Right lobe of liver (tissue), 6 donors: ENCODE results near the gene CDKL1. TPM values are rescaled to one million over a fixed set of nuclear protein-coding genes. Genes with fewer than 3 reads are reported as not detected.

Experiments used
- ATAC-seq, 4 donors: fragments of 200-7000 bp; cut with Tn5 transposase; one replicate each; pipeline ENCODE4 v1.9.1; 2020; ENCODE audit warnings: mild to moderate bottlenecking in 4 of 4, moderate library complexity in 4 of 4
- DNase-seq, 3 donors: peaks; one replicate each; pipeline ENCODE4 v3.0.0-alpha.2; 2020
- H3K27ac ChIP-seq, 3 donors: fragments of 200-600 bp; one replicate each; pipeline ENCODE4 v1.8.0; 2022
- H3K27me3 ChIP-seq, 2 donors: fragments of 200-600 bp; one replicate each; pipeline ENCODE4 v1.8.0; 2022
- H3K36me3 ChIP-seq, 4 donors: fragments of 200-600 bp; sonication (generic) in 1 of 4; one replicate each; pipeline versions ENCODE4 v1.5.1 to v1.8.0; 2017 to 2022; ENCODE audit warnings: control low read depth in 1 of 4
- H3K4me1 ChIP-seq, 4 donors: fragments of 200-600 bp; sonication (generic) in 1 of 4; one replicate each; pipeline versions ENCODE4 v1.5.1 to v1.8.0; 2017 to 2022; ENCODE audit warnings: control low read depth in 1 of 4
- H3K4me3 ChIP-seq, 3 donors: fragments of 200-600 bp; one replicate each; pipeline ENCODE4 v1.8.0; 2022
- H3K9me3 ChIP-seq, 4 donors: fragments of 200-600 bp; sonication (generic) in 1 of 4; one replicate each; pipeline versions ENCODE4 v1.5.1 to v1.8.0; 2017 to 2022; ENCODE audit warnings: control low read depth in 1 of 4
- CTCF ChIP-seq, 4 donors: fragments of 200-600 bp in 3 of 4; fragments of 450-650 bp in 1 of 4; IDR thresholded peaks; one replicate each; pipeline versions ENCODE4 v1.5.1 to v1.8.0; 2016 to 2022; ENCODE audit warnings: antibody characterized with exemption in 4 of 4, mild to moderate bottlenecking in 2 of 4
- POLR2A ChIP-seq: fragments of 450-650 bp; IDR thresholded peaks from one replicate; pipeline ENCODE4 v1.6.1; 2017; ENCODE audit warnings: antibody characterized with exemption, mild to moderate bottlenecking
- WGBS: methylation state at CpG from one replicate; pipeline ENCODE4 v1.1.6; 2018; ENCODE audit warnings: low coverage, low lambda C conversion rate; ENCODE audit not compliant: insufficient coverage; ENCODE audit errors: missing lambda C conversion rate; 5-methylcytosine and 5-hydroxymethylcytosine counted together
- intact Hi-C, 2 donors: fragments of 100-400 bp; cut with DNase I; formaldehyde crosslinking; loops; one replicate each; pipeline versions ENCODE4 v1.11.2 to v1.14.1; 2022
- total RNA-seq, 6 experiments: library from RNA; depleted of rRNA in 2 of 6; stranded (reverse); fragments of >200 nt in 2 of 6; fragmentation: NEBNext Ultra II Directional in 3 of 6; extraction: Animal tissue kit (Norgen Biotek cat#: 25700) in 3 of 6; gene quantifications; one replicate each; pipeline versions ENCODE4 v1.1.0 to v1.2.4, GENCODE V29; 2016 to 2023
- donor health status: DM: no; HTN: yes; CAD: no.
- donor health status: DM: no; HTN: no; CAD: no.
- donor health status: DM: no; HTN: no; CAD: no.
- donor health status: DM: no; HTN: yes; CAD: no.
- donor health status: DM: no; HTN: yes; CAD: no.

The CDKL1 gene
- total RNA-seq, 6 experiments from 2014 or later = 1.1 to 4.5 (median 2.8) TPM

GRCh38 chr14:50387548-50387947, 9.1 kb downstream of the CDKL1 start:
- TF ChIP-seq CTCF (IDR thresholded peaks at IDR 0.05) (no peak), POLR2A (no peak)
- Histone ChIP-seq H3K27ac (no peak overlapping the region), H3K4me1 (peaks cover 0 to 9% (median 0%) of the 10 kb centered on the region in 4 donors), H3K4me3 (no peak overlapping the region), H3K36me3 (no peaks in the 10 kb centered on the region), H3K9me3 (no peaks in the 10 kb centered on the region), H3K27me3 (no peaks in the 10 kb centered on the region)
- DNase-seq = no peak
- intact Hi-C loops = no loop called here
- WGBS = 100% methylated on average over 1 of the region's 1 CpG
- ATAC-seq = no peak

GRCh38 chr14:50383618-50384225, 13.0 kb downstream of the CDKL1 start:
- intact Hi-C loops = no loop called here
- no peaks in the 10 kb centered on the region for H3K27me3 ChIP-seq
- H3K27ac ChIP-seq = no peak overlapping the region
- peaks cover 0 to 11% (median 0%) of the 10 kb centered on the region in 4 donors for H3K4me1 ChIP-seq
- DNase-seq = no peak
- WGBS = 48% methylated on average over 3 of the region's 3 CpGs
- no peak overlapping the region for H3K4me3 ChIP-seq
- TF ChIP-seq POLR2A (no peak), CTCF (IDR thresholded peaks at IDR 0.05) (no peak)
- no peaks in the 10 kb centered on the region for H3K36me3 ChIP-seq
- no peaks in the 10 kb centered on the region for H3K9me3 ChIP-seq
- ATAC-seq = no peak

GRCh38 chr14:50381823-50382287, 14.8 kb downstream of the CDKL1 start:
- TF ChIP-seq POLR2A = no peak
- no peak for TF ChIP-seq CTCF (IDR thresholded peaks at IDR 0.05)
- DNase-seq (peak in 1 of 3 donors; percentile 62), ATAC-seq (peak; percentile 60 to 79 (median 67))
- WGBS = 40% methylated on average over 14 of the region's 14 CpGs
- Histone ChIP-seq H3K4me1 (peaks cover 0 to 11% (median 0%) of the 10 kb centered on the region in 4 donors), H3K27me3 (no peaks in the 10 kb centered on the region), H3K36me3 (no peaks in the 10 kb centered on the region), H3K9me3 (no peaks in the 10 kb centered on the region), H3K27ac (no peak overlapping the region), H3K4me3 (no peak overlapping the region)
- intact Hi-C loops = no loop called here

- H3K9me3 ChIP-seq = no peaks in the 10 kb centered on the region
- H3K27me3 ChIP-seq = no peaks in the 10 kb centered on the region
- intact Hi-C loops = no loop called here
- H3K4me1 ChIP-seq = peaks cover 0 to 11% (median 0%) of the 10 kb centered on the region in 4 donors
- H3K4me3 ChIP-seq = no peak overlapping the region
- TF ChIP-seq POLR2A = no peak
- no peak for TF ChIP-seq CTCF (IDR thresholded peaks at IDR 0.05)
- ATAC-seq (peak in 3 of 4 donors; percentile 37 to 69 (median 67)), DNase-seq (no peak)
- WGBS = 100% methylated on average over 1 of the region's 1 CpG
- no peak overlapping the region for H3K27ac ChIP-seq
- H3K36me3 ChIP-seq = no peaks in the 10 kb centered on the region
Observed at GRCh38 chr14:50381008-50381407, 15.7 kb downstream of the CDKL1 start.
